ENCODE data around the gene RGL4.

GRCh38 chr22:23683545-23683944 lies 7.3 kb upstream of the RGL4 start:
- TF ChIP-seq CTCF (conservative IDR thresholded peaks at IDR 0.05) (no peak), EZH2 (IDR thresholded peaks at IDR 0.05; ENCODE audit: low read depth) (no peak)
